A204.1 (cell line): Measurements from ENCODE around the gene TCF12.
"Not testable (repeated sequence)": the region's sequence is repeated elsewhere in the genome, so short reads cannot be mapped to it uniquely, and the experiment has no call there.

Source experiments
- FAIRE-seq: peaks from 2 replicates; lab custom pipeline; 2012; peaks lifted over from hg19 to GRCh38; lab: Jason Lieb, UNC

The TCF12 gene

GRCh38 chr15:57094321-57095257 is 176.1 kb downstream of the TCF12 start:
- no peak for FAIRE-seq

GRCh38 chr15:57095896-57096295 is 177.5 kb downstream of the TCF12 start:
- no peak for FAIRE-seq

GRCh38 chr15:57097246-57097645 is 178.8 kb downstream of the TCF12 start:
- no peak for FAIRE-seq

- not testable (repeated sequence) for FAIRE-seq
These were observed 179.6 kb downstream of the TCF12 start for GRCh38 chr15:57097919-57098543.

- no peak for FAIRE-seq
These were observed 180.5 kb downstream of the TCF12 start for GRCh38 chr15:57098896-57099295.

- no peak for FAIRE-seq
These were observed 181.7 kb downstream of the TCF12 start for GRCh38 chr15:57100136-57100539.

- FAIRE-seq: no peak
These were observed 184.4 kb downstream of the TCF12 start for GRCh38 chr15:57102858-57103257.

GRCh38 chr15:57108296-57108695 is 189.9 kb downstream of the TCF12 start:
- FAIRE-seq: no peak

GRCh38 chr15:57109005-57109404 is 190.6 kb downstream of the TCF12 start:
- no peak for FAIRE-seq

- FAIRE-seq: no peak
These were observed 192.6 kb downstream of the TCF12 start for GRCh38 chr15:57111002-57111401.

- no peak for FAIRE-seq
These were observed 193.7 kb downstream of the TCF12 start for GRCh38 chr15:57112178-57112577.

GRCh38 chr15:57114070-57114469 is 195.6 kb downstream of the TCF12 start:
- no peak for FAIRE-seq

GRCh38 chr15:57118013-57118799 is 199.8 kb downstream of the TCF12 start:
- no peak for FAIRE-seq

GRCh38 chr15:57122080-57122840 is 203.8 kb downstream of the TCF12 start:
- FAIRE-seq: no peak

- no peak for FAIRE-seq
These were observed 205.6 kb downstream of the TCF12 start for GRCh38 chr15:57124036-57124435.

- FAIRE-seq: no peak
These were observed 210.6 kb downstream of the TCF12 start for GRCh38 chr15:57129064-57129463.

GRCh38 chr15:57130956-57131355 is 212.5 kb downstream of the TCF12 start:
- FAIRE-seq: no peak

- no peak for FAIRE-seq
These were observed 214.9 kb downstream of the TCF12 start for GRCh38 chr15:57133127-57133968.

GRCh38 chr15:57134071-57134605 is 215.7 kb downstream of the TCF12 start:
- no peak for FAIRE-seq

GRCh38 chr15:57134851-57135250 is 216.4 kb downstream of the TCF12 start:
- no peak for FAIRE-seq

GRCh38 chr15:57135800-57136199 is 217.4 kb downstream of the TCF12 start:
- no peak for FAIRE-seq
